ENCODE data around the gene EMILIN1.

EMILIN1 gene

DNA sequence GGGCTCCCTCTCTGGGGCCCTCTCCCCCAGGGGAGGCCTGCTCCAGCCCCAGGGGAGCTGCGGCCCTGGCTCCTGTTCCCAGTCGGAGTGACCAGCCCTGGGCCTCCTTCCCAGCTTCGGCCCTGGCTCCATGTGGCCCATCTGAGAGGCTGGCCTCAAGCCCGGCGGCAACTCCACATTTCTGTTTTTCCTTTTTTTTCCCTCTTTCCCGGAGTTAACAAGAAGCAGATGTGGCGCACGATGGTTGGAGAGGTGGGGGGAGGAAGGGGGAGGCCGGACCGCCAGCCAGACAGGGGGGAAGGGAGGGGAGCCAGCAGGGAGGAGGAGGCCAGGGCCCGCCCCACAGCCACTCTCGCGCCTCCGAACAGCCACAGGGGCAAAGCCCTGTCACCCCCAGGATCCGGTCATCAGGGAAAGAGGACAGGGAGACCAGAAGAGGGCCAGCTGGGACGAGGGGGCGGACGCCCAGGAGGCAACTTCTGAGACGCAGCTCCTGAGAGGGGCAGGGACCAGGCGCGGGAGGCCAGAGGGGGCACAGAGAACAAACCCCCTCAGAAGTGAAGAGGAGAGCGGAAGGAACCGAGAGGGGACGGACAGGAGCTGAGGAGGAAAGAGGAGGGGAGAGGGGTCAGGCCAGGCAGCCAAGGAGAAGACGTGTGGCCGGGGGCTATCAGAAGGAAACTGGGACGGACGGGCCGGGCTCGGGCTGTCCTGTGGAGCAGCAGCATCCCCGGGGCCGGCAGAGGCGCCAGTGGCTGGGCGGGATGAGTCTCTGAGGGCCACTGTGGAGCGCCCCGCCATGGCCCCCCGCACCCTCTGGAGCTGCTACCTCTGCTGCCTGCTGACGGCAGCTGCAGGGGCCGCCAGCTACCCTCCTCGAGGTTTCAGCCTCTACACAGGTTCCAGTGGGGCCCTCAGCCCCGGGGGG lies at the start of gene EMILIN1:
TSS of gene EMILIN1 (plus strand) at position 349 of the 928 bp plus-strand sequence. CDS start at position 800, 451 bp downstream.
- DNase-seq (ENCODE audit: low read depth), result no peak

- DNase-seq (ENCODE audit: low read depth), result no peak
Measured at GRCh38 chr2:27029051-27029450, 49.4 kb upstream of the EMILIN1 start.

DNA sequence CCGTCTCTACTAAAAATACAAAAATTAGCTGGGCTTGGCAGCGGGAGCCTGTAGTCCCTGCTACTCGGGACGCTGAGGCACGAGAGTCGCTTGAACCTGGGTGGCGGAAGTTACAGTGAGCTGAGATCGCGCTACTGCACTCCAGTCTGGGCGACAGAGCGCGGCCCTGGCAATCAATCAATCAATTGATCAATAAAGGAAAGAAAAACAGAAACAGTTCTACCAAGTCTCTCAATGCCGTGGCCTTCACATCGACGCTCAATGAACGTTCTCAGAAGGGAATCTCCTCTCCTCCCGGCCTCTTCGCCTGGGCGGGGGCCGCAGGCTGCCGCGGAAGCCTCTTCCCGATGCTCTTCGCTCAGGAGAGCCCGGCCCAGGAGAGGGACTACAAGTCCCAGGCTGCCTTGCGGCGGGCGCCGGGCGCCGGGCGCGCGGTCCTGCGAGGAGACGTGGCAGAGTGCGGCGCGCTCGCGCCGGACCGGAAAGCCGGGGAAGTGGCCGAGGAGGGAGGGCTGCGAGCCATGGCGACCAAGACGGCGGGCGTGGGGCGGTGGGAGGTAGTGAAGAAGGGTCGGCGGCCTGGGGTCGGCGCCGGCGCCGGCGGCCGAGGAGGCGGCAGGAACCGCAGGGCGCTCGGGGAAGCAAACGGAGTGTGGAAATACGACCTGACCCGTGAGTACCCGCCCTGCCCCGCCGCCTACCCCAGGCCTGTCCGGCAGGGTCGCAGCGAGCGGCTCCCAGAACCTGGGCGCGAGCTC lies 45.7 kb upstream of the EMILIN1 start, which contains the start of gene TMEM214:
TSS of gene TMEM214 (plus strand) at position 471 of the 758 bp plus-strand sequence. CDS start at position 522, 51 bp downstream.
- DNase-seq (ENCODE audit: low read depth), result peak; percentile 75

GRCh38 chr2:27033253-27033852 lies 45.1 kb upstream of the EMILIN1 start:
- DNase-seq (ENCODE audit: low read depth), result no peak

DNA sequence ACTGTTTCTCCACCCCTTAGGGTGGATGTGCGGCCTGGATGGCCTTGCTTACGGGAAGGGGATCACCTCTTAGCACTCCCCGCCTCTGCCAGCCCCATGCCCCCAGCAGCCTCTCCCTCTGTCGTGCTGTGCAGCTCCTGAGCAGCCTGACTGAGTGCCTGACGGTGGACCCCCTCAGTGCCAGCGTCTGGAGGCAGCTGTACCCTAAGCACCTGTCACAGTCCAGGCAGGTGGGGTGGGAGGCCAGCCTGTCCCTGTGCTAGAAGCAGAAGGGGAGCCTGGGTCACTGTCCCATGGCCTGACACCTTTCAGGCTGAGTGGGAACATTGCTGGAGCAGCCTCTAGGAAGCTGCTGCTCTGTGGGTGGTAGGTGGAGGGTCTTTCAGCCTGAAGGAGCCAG lies 40.4 kb upstream of the EMILIN1 start:
- no peak for DNase-seq (ENCODE audit: low read depth)

DNA sequence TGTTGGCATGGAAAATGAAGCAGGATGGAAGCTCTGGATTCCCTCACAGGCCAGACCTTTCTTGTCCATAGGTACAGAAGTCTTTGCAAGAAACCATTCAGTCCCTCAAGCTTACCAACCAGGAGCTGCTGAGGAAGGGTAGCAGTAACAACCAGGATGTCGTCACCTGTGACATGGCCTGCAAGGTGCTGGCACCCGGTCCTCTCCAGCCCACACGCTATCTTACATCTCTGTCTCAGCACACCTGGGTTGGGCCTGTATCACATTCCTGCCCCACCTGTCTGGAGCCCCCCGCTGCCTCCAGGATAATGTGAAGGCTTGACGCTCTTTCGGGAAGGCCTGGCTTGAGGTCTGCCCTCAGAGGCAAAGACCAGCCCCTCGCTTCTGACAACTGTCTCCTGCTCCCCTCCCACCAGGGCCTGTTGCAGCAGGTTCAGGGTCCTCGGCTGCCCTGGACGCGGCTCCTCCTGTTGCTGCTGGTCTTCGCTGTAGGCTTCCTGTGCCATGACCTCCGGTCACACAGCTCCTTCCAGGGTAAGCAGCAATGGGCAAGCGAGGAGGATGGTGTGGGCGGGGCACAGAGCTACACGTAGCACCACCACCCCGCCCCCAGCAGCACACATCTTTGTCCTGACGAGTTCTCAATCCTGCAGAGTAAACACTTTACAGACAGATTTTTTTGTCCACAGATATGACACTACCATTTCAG lies 39.6 kb upstream of the EMILIN1 start:
- DNase-seq (ENCODE audit: low read depth), result no peak

GRCh38 chr2:27039426-27039825 lies 39.0 kb upstream of the EMILIN1 start:
- DNase-seq (ENCODE audit: low read depth), result no peak

GRCh38 chr2:27039871-27040270 lies 38.5 kb upstream of the EMILIN1 start:
- no peak for DNase-seq (ENCODE audit: low read depth)

DNA sequence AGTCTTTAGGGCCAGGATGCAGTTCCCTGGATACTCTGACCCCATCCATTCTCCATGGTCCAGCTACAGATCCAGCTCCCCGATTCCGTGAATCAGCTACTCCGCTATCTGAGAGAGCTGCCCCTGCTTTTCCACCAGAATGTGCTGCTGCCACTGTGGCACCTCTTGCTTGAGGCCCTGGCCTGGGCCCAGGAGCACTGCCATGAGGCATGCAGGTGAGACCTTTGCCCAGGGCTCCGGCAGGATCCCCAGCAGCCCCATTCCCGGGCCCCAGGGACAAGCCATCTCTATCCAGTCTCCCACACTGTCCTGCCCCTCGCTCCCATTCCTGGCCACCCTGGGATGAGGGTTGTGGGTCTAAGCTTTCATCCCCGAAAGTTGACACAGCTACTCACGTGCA lies 38.1 kb upstream of the EMILIN1 start:
- no peak for DNase-seq (ENCODE audit: low read depth)

- no peak for DNase-seq (ENCODE audit: low read depth)
Measured at GRCh38 chr2:27041752-27042151, 36.7 kb upstream of the EMILIN1 start.

DNA sequence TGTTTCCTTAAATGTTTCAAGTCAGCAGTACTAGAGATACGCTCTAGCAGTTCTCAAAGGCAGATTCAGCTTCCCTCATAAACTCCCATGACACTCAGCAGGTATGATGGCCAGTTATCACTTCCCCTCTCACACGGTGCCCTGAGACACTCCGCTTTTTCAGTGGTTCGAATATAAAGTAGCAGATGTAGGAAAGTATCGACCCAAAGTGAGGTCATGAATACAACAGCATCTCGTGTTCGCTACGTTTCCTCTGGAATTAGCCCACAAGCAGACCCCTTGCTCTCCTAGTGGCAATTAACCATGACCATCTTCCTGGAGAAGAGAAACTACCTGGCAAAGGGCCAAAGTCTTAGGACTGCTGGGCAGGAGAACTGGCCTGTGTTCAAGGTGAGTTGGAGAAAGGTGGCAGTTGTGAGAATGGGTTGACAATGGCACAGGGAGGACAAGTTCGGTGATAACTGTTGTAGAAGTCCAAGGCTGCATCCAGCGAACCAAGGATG lies 36.2 kb upstream of the EMILIN1 start:
- DNase-seq (ENCODE audit: low read depth), result no peak

DNA sequence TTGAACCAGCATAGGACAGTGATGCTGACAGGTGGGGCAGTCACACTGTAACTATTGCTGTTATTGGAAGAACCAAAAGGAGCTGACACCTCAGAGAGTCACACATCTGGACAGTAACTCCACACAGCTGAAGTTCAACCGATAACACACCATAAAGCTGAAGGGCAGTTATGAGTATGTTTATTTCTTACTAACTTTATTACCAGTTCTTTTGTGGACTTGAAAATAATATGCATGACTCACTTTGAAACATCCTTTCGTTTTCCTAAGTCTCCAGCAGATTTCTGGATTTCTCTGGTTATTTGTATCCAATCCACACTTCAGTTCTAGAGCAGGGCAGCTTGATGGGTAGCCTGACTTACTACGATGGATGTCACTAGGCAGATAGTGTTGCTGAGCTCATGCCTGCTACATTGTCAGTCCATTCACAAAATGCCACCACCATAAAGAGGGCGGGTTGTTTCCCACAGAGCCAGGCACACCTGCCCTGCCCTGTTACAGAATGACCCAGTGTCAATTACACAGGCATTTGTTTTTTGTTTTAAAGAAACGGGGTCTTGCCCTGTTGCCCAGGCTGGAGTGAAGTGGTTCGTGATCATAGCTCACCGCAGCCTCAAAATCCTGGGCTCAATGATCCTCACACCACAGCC lies 35.3 kb upstream of the EMILIN1 start:
- DNase-seq (ENCODE audit: low read depth), result no peak

GRCh38 chr2:27049422-27050280 lies 28.8 kb upstream of the EMILIN1 start:
- DNase-seq (ENCODE audit: low read depth), result peak; percentile 47

DNA sequence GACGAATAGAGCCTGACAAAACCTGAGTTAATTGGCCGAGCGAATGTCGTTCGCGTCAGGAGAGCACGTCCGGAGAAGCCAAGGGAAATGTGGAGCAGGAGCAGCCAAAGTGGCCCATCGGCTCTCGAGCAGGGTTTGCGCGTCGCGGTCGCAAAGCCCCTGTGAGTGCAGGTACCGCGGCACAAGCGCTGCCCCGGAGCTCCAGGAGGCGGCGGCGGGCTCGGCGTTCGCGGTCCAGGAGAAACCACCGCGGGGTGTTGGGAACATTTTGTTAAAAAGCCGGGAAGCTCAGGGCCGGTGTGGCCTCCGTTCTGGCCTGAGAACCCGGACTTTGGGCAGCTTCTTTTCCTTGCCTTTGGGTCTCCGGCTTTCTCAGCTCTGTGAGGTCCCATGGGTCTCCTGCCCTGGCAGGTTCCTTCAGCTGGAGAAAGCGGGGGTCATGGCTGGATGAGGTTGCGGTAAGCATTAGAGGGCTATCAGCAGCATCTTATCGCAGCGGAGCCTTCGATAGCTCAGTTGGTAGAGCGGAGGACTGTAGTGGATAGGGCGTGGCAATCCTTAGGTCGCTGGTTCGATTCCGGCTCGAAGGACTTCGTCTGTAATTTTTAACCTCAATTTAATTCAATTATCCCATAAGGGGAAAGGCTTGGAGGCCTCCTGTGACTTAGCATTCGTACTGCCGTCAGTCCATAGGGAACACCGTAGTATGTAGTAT lies 28.0 kb upstream of the EMILIN1 start:
- DNase-seq (ENCODE audit: low read depth), result peak; percentile 87

DNA sequence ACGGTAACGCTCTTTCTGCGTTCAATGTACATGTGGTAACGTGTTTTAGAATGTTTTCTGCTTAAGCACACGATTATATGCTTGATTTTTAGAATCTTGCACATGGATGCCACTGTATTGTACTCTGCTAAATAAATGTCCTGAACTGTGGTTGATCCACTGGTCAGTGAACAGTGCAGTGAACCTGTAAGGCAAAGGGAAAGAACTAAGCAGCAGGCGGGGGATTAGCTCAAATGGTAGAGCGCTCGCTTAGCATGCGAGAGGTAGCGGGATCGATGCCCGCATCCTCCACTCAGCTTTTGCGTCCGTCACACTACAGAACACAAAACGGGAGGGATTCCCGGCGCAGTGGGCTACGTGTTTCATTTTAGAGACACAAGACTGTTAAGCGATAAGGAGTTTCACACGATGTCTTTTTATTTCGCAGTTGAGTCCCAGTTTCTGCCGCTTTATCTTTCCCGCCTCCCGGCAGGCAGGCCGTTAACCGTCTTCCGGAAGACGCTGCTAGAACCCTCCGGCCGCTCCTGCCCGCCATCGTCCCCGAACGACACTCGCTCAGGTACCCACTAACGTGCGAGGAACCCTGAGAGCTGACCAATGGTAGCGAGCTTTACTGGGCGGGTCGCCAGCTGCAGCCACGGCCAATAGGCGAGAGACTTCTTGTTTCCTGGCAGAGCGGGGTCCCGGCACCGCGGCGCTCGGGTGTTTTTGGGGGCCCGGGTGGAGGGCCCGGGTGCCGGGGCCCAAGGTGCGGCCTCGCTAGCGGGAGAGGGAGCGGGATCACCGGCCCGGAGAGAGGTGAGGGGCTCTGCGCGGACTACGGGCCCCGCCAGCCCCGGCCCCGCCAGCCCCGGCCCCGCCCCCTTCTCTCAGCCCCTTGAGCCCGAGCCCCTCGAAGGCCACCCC lies 27.2 kb upstream of the EMILIN1 start, which contains the start of gene AGBL5:
TSS of gene AGBL5 (plus strand) at position 673 of the 906 bp plus-strand sequence. CDS start 1,291 bp downstream, outside the sequence.
- peak; percentile 88 for DNase-seq (ENCODE audit: low read depth)

DNA sequence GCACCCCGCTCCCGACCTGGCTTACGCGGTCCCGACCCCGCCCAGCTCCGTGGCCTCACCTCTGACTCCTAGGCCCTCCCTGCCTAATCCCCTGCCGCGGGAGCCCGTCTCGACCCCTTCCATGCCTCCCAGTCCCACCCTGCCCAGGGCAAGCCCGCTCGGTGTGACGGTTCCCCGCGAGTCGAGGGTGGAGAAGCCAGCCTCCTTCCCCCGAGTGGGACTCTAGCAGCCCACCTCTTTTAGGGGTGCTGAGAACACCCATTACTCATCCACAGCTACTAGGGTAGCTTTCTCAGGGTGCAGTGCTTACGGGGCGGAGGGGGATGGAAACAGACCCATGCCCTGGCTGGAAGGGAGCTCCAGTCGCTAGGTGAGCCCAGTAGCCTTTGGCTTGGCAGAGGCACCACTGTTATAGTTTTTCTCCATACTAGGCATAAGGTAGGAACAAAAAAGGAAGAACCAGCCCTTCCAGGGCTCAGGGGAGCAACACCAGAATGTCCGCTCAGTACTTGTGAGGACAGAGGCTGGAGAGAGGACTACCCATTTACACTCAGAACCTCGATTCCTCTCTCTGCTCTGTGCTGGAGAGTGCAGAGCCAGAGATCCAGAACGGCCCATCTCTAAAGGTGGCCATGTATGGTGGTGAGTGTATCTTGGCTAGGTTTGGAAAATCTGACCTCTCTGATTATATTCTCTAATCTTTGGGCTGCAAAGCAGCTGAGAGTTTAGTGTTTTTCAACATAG lies 26.3 kb upstream of the EMILIN1 start:
- DNase-seq (ENCODE audit: low read depth), result no peak

GRCh38 chr2:27053321-27053720 lies 25.1 kb upstream of the EMILIN1 start:
- DNase-seq (ENCODE audit: low read depth), result no peak

GRCh38 chr2:27053776-27054175 lies 24.6 kb upstream of the EMILIN1 start:
- no peak for DNase-seq (ENCODE audit: low read depth)

Measured in stimulated activated CD8-positive, alpha-beta memory T cell treated with anti-CD3 and anti-CD28 coated beads, Interleukin-15, amount 100 ng/mL, for 24 hours (primary cell).